GM19035 (cell line): ENCODE results near the gene C2CD5.
A peak's percentile ranks its signal among the peaks of the same experiment; 100 is the strongest.
"Not testable (repeated sequence)": the region's sequence is repeated elsewhere in the genome, so short reads cannot be mapped to it uniquely, and the experiment has no call there.

Experiments used
- ATAC-seq: cut with Tn5 transposase; IDR thresholded peaks from one replicate; pipeline ENCODE4 v1.9.1; 2021; ENCODE audit not compliant: unreplicated experiment

Gene C2CD5

GRCh38 chr12:22544038-22544979 lies at the start of gene C2CD5:
C2CD5 (minus strand) TSS chr12:22544542; CDS start chr12:22544150, 392 bp downstream.
- ATAC-seq, result peak; percentile 81

DNA sequence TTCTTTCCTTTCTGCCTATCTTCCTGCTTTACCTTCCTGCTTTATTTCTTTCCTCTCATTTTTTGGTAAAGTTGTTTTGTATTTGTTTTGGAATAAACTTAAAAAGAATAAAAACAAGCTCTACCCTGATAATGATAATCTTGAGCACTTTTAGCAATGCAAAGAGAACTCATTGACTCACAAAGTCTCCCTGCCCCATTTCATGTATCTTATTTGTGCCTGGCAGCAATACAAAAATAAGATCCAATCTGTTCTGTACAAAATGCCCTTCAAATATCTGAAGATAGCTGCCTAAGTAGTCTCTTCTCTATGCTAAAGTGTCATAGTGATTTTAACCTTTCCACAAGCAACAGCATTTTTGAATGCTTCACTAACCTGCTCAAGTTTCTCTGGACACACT lies 49.5 kb upstream of the C2CD5 start:
- ATAC-seq, result no peak

- no peak for ATAC-seq
Observed at GRCh38 chr12:22588817-22589216, 44.5 kb upstream of the C2CD5 start.

GRCh38 chr12:22578328-22578727 lies 34.0 kb upstream of the C2CD5 start:
- ATAC-seq, result no peak

DNA sequence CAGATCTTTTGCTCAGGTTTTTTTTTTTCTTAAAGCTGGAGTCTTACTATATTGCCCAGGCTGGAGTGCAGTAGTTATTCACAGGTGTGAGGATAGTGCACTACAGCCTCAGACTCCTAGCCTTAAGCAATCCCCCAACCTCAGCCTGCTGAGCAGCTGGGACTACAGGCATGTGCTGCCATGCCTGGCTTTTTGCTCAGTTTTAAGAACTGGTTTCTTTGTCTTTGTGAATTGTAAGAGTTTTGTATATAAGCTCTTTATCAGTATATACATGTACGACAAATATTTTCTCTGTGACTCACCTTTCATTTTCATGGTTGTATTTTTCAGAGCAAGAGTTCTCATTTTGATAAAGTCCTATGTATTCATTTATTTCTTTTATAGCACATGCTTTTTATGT lies 33.3 kb upstream of the C2CD5 start:
- no peak for ATAC-seq

DNA sequence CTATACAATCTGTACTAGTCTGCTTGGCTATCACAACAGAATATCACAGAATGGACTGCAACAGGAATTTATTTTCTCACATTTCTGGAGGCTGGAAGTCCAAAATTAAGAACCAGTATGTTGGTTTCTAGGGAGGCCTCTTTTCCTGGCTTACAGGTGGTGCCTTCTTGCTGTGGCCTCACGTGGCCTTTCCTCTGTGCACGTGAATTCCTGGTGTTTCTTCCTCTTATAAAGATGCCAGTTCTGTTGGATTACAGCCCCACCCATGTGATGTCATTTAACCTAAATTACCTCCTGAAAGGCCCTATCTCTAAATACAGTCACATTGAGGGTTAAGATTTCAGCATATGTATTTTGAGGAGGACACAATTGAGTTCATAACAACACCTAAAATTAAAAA lies 32.1 kb upstream of the C2CD5 start:
- ATAC-seq, result no peak

- no peak for ATAC-seq
Observed at GRCh38 chr12:22576065-22576464, 31.7 kb upstream of the C2CD5 start.

DNA sequence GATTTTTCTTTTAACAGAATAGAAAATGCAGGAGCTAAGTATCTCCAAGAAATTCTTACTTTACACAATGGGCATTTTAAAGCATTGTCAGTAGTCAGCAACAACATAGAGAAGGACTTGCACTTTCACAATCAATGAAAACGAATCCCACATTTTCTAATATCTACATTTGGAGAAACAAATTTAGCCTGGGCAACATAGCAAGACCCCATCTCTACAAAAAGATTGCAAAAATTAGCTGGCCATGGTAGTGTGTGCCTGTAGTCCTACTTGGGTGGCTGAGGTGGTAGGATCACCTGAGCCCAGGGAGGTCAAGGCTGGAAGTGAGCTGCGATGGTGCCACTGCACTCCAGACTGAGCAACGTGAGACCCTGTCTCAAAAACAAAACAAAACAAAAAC lies 30.6 kb upstream of the C2CD5 start:
- no peak for ATAC-seq

DNA sequence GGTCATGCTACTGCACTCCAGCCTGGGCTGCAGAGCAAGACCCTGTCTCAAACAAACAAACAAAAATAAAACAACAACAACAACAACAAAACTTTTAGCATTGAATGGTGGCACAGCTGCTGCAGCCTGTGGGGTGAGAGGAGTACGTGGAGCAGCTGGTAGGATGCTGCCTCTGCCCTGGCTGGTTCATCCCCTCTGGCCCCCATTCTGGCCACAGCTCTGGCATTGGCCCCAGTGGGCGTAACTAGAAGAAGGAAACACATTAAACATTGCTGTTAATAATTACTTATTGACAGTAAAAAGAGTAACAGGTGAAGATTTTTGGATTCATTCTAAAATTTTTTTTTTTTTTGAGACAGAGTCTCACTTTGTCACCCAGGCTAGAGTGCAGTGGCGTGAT lies 28.8 kb upstream of the C2CD5 start:
- no peak for ATAC-seq

- no peak for ATAC-seq
Observed at GRCh38 chr12:22569253-22569652, 24.9 kb upstream of the C2CD5 start.

DNA sequence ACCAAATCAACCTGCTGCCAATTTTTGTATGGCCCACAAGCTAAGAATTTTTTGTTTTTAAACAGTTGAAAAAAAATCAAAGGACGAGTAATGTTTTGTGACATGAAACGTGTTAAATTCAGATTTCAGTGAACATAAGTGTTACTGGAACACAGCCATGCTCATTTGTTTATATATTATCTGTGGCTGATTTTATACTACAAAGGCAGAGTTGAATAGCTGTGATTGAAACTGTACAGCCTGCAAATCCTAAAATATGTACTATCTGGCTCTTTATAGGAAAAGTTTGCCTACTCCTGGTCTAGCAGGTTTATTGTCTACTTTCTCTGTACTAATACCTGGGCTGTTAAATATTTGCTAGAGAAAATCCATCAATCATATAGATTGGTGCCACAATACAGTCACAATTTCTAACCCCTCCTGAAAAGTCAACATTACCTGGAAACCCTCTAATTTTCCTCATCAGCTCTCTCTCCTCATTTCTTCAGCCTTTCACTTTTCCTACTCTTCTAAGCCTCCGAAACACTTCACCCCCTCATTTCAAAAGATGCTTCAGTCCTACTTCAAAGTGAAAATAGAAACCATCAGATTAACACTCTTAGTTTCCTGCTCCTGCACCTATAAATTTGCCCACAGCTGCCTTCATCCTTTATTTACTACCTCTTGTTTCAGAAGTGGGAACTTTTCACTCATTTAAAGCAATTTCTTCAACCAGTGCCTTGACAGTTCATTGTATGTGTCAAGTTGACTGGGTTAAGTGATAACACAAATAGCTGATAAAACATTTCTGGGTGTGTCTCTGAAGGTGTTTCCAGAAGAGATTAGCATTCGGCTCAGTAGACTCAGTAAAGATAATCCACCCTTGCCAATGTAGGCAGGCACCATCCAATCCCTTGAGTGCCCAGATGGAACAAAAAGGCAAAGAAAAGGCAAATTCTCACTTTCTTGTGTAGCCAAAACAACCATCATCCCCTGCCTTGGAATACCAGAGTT lies 18.0 kb upstream of the C2CD5 start:
- ATAC-seq, result no peak

DNA sequence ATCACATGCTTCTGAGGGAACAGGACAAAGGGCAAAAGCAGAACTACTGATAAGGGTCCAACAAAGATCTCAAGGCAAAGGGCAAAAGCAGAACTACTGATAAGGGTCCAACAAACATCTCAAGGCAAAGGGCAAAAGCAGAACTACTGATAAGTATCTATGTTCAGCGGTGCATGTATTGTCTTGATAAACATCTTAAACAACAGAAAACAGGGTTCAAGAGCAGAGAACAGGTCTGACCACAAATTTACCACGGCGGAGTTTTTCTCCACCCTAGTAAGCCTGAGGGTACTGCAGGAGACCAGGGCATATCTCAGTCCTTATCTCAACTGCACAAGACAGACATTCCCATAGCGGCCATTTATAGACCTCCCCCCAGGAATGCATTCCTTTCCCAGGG lies 10.4 kb upstream of the C2CD5 start:
- ATAC-seq, result not testable (repeated sequence)

GRCh38 chr12:22551624-22552023 lies 7.3 kb upstream of the C2CD5 start:
- no peak for ATAC-seq

GRCh38 chr12:22545255-22545654 lies 913 bp upstream of the C2CD5 start:
- no peak for ATAC-seq

DNA sequence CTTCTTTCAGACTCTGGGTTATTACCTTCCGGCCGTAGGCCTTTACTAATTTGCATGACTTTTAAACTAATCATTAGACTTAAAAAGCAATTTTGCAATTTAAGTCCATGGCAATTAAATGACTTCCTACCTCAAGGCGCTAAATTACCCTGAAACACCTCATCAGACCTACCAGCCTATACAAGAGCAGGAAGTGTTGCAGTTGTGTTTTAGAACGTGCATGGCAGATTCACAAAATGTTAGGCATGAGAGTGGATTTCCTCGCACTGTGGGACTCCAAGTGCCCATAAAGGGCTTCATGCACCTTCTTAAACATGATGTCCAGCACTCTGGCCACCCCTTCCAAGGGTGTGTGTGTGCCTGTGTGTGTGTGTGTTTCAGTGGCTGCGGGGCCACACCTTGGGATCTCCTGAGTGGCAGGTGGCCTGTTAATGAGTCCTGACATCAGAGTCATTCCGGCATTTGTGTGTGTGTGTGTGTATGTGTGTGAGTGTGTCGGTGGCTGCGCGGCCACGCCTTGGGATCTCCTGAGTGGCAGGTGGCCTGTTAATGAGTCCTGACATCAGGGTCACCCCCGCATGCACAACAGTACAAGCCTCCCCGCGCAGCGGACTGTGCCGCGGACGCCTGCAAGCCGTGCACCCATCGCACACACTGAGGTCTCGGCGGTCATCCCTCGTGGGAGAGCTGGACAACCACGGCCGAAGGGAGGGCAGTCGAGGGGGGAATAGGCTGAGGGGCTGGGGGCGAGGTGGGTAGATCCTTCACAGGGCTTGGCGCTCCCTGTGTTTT lies 900 bp downstream of the C2CD5 start:
- peak; percentile 42 for ATAC-seq

GRCh38 chr12:22541496-22542155 lies 2.7 kb downstream of the C2CD5 start:
- no peak for ATAC-seq

- ATAC-seq, result no peak
Observed at GRCh38 chr12:22539055-22539454, 5.3 kb downstream of the C2CD5 start.

- ATAC-seq, result no peak
Observed at GRCh38 chr12:22538311-22538710, 6.0 kb downstream of the C2CD5 start.

DNA sequence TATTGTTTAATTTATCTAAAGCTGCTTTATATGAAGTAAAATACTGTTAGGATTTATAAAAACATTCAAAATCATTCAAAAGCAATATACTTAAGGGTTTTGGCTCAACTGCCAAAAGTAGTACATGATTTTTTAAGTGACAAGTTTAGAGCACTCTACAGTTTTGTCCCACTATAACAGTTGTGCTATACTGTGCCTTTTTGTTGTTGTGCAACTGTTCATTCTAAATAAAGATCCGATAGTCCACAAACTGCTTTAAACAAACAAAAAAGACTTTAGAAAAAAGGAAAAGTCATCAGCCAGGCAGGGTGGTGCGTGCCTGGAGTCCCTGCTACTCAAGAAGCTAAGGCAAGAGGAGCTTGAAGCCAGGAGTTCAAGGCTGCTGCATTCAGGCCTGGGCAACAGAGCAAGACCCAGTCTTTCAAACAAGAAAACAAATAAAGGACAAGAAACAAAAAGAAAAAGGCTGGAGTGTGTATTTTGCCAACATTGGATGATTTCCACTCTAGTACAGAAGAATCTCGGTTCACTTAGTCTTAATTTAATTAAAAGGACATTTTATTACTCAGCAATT lies 7.3 kb downstream of the C2CD5 start:
- no peak for ATAC-seq
